Muscle of arm (tissue), 12 donors: ENCODE data around the gene ADGRL3. TPM values are rescaled to one million over a fixed set of nuclear protein-coding genes. Genes with fewer than 3 reads are reported as not detected.

ENCODE experiments used
- DNase-seq: peaks from one replicate; pipeline ENCODE4 v3.0.0-alpha.2; 2013
- polyA plus RNA-seq, 12 donors: library from polyadenylated mRNA; unstranded; fragments of 120-200 nt; gene quantifications; one replicate each; pipeline ENCODE4 v1.2.1, GENCODE V29; 2013; ENCODE audit not compliant: insufficient read length in 12 of 12

Gene ADGRL3
- polyA plus RNA-seq, 12 donors, result 20.7 to 34.2 (median 24.4) TPM; not detected in 1

- no peak for DNase-seq
These were observed 893.6 kb downstream of the ADGRL3 start for GRCh38 chr4:62093735-62094134.

GRCh38 chr4:62096881-62097280 is 896.8 kb downstream of the ADGRL3 start:
- no peak for DNase-seq

- no peak for DNase-seq
These were observed 915.1 kb downstream of the ADGRL3 start for GRCh38 chr4:62115216-62115615.

- no peak for DNase-seq
These were observed 917.8 kb downstream of the ADGRL3 start for GRCh38 chr4:62117886-62118285.

- no peak for DNase-seq
These were observed 918.4 kb downstream of the ADGRL3 start for GRCh38 chr4:62118558-62118957.

GRCh38 chr4:62119195-62119594 is 919.1 kb downstream of the ADGRL3 start:
- DNase-seq, result no peak

GRCh38 chr4:62126064-62126732 is 926.1 kb downstream of the ADGRL3 start:
- no peak for DNase-seq
